HL-60 (cell line): Measurements from ENCODE around the gene CRB1.

Experiments used
- DNase-seq, 2 experiments: peaks; one replicate each; pipeline ENCODE4 v3.0.0-alpha.2; 2010 to 2020; ENCODE audit warnings: low read depth in 1 of 2, low spot score in 1 of 2
- H3K27ac ChIP-seq: fragments of 250-450 bp; sonication (Bioruptor Pico); replicated peaks from 2 replicates; pipeline ENCODE4 v1.5.1; 2020; ENCODE audit warnings: mild to moderate bottlenecking, moderate library complexity
- H3K27me3 ChIP-seq: fragments of 250-450 bp; sonication (Bioruptor Pico); 2 replicates; pipeline ENCODE4 v1.5.1; 2021; ENCODE audit warnings: mild to moderate bottlenecking, moderate library complexity; ENCODE audit not compliant: insufficient read depth, poor library complexity, severe bottlenecking
- H3K4me3 ChIP-seq: replicated peaks from 2 replicates; pipeline ENCODE4 v1.5.1; 2011; ENCODE audit warnings: mild to moderate bottlenecking, control low read depth, low read length; ENCODE audit not compliant: insufficient read depth
- GABPA ChIP-seq: IDR thresholded peaks from 2 replicates; pipeline ENCODE4 v1.6.1; 2012; ENCODE audit warnings: low read depth
- POLR2AphosphoS5 ChIP-seq: IDR thresholded peaks from 2 replicates; pipeline ENCODE4 v1.6.1; 2012; ENCODE audit warnings: low read depth
- SPI1 ChIP-seq: IDR thresholded peaks from 2 replicates; pipeline ENCODE4 v1.6.1; 2012; ENCODE audit warnings: low read depth, mild to moderate bottlenecking, borderline replicate concordance
- TF ChIP-seq, protein P1 (sequence below): IDR thresholded peaks from 2 replicates; pipeline ENCODE4 v1.6.1; 2012; ENCODE audit warnings: low read depth; ENCODE audit not compliant: insufficient replicate concordance
- TF ChIP-seq, protein P2 (sequence below): IDR thresholded peaks from one replicate; pipeline ENCODE4 v1.5.1; 2011; ENCODE audit warnings: low read length, control low read depth, inconsistent platforms; ENCODE audit not compliant: insufficient read depth

The CRB1 gene

DNA sequence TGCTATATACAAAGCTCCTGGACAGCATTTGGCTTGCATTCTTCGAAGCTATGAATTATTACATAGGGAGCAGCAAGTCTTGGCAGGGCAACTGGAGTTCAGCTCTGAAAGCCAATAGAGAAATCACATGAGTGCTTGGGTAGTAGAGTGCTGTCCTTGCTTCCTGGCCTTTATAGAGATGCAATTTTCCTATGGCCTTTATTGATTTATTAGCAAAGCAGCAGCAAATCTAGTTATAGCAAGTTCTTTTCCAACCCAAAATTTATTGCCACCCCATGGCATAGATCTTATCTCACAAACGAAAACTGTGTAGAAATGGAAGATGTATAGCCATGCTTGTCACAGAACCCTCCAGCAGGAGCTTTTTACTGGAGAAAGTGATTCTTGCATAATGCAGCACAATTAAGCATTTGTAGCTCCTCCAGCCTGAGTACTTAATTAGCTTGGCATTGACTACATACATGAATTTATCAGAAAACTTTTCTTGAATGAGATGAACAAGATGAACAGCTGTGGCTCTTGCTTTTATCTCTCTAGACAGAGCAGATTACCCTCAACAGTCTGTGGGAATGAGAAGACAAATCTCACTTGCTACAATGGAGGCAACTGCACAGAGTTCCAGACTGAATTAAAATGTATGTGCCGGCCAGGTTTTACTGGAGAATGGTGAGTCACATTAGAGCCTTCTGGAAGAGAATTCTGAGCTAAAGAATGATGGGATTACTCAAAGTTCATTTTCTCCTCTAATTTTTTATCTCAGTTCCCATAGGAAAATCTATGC is 170.1 kb downstream of the CRB1 start:
- no peak overlapping the region for H3K27ac ChIP-seq
- no peak for DNase-seq
- H3K27me3 ChIP-seq = no peaks in the 10 kb centered on the region
- H3K4me3 ChIP-seq = no peak overlapping the region
- no peak for TF ChIP-seq POLR2AphosphoS5
- TF ChIP-seq, protein P1, sequence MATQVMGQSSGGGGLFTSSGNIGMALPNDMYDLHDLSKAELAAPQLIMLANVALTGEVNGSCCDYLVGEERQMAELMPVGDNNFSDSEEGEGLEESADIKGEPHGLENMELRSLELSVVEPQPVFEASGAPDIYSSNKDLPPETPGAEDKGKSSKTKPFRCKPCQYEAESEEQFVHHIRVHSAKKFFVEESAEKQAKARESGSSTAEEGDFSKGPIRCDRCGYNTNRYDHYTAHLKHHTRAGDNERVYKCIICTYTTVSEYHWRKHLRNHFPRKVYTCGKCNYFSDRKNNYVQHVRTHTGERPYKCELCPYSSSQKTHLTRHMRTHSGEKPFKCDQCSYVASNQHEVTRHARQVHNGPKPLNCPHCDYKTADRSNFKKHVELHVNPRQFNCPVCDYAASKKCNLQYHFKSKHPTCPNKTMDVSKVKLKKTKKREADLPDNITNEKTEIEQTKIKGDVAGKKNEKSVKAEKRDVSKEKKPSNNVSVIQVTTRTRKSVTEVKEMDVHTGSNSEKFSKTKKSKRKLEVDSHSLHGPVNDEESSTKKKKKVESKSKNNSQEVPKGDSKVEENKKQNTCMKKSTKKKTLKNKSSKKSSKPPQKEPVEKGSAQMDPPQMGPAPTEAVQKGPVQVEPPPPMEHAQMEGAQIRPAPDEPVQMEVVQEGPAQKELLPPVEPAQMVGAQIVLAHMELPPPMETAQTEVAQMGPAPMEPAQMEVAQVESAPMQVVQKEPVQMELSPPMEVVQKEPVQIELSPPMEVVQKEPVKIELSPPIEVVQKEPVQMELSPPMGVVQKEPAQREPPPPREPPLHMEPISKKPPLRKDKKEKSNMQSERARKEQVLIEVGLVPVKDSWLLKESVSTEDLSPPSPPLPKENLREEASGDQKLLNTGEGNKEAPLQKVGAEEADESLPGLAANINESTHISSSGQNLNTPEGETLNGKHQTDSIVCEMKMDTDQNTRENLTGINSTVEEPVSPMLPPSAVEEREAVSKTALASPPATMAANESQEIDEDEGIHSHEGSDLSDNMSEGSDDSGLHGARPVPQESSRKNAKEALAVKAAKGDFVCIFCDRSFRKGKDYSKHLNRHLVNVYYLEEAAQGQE = no peak
- TF ChIP-seq GABPA = no peak
- TF ChIP-seq SPI1 = no peak
- TF ChIP-seq, protein P2, sequence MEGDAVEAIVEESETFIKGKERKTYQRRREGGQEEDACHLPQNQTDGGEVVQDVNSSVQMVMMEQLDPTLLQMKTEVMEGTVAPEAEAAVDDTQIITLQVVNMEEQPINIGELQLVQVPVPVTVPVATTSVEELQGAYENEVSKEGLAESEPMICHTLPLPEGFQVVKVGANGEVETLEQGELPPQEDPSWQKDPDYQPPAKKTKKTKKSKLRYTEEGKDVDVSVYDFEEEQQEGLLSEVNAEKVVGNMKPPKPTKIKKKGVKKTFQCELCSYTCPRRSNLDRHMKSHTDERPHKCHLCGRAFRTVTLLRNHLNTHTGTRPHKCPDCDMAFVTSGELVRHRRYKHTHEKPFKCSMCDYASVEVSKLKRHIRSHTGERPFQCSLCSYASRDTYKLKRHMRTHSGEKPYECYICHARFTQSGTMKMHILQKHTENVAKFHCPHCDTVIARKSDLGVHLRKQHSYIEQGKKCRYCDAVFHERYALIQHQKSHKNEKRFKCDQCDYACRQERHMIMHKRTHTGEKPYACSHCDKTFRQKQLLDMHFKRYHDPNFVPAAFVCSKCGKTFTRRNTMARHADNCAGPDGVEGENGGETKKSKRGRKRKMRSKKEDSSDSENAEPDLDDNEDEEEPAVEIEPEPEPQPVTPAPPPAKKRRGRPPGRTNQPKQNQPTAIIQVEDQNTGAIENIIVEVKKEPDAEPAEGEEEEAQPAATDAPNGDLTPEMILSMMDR = no peak

- TF ChIP-seq SPI1 (no peak), POLR2AphosphoS5 (no peak), GABPA (no peak)
- TF ChIP-seq, protein P1 = no peak
- TF ChIP-seq, protein P2 = no peak
- DNase-seq = no peak
- H3K27me3 ChIP-seq = no peaks in the 10 kb centered on the region
- no peak overlapping the region for H3K27ac ChIP-seq
- H3K4me3 ChIP-seq = no peak overlapping the region
Observed at GRCh38 chr1:197439708-197440280, 171.7 kb downstream of the CRB1 start.

- Histone ChIP-seq H3K4me3 (no peak overlapping the region), H3K27ac (no peak overlapping the region), H3K27me3 (no peaks in the 10 kb centered on the region)
- TF ChIP-seq GABPA (no peak), POLR2AphosphoS5 (no peak), SPI1 (no peak)
- TF ChIP-seq, protein P2 = no peak
- TF ChIP-seq, protein P1 = no peak
- DNase-seq = no peak
Observed at GRCh38 chr1:197440715-197441114, 172.7 kb downstream of the CRB1 start.
